ENCODE data around the gene KIAA0930. TPM values are rescaled to one million over a fixed set of nuclear protein-coding genes. Genes with fewer than 3 reads are reported as not detected.
"Not testable (repeated sequence)": the region's sequence is repeated elsewhere in the genome, so short reads cannot be mapped to it uniquely, and the experiment has no call there.

KIAA0930 gene
- total RNA-seq, 1 donor from 2014 or later = 21.6 TPM

DNA sequence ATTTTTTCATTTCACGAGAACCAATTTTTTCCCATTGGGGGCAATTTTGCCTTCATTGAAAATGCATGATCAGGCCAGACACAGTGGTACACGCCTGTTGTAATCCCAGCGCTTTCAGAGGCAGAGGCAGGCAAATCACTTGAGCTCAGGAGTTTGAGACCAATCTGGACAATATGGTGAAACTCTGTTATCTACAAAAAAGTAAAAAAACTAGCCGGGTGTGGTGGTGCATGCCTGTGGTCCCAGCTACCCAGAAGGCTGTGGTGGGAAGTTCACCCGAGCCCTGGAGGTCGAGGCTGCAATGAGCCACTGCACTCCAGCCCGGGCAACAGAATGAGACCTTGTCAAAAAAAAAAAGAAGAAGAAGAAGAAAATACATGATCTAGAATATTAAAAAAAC lies 24.8 kb upstream of the KIAA0930 start:
- intact Hi-C loops (cut with DNase I) = loop anchor here (10.0 kb wide), 1 partner anchor 291 kb away; no protein-coding TSS in a partner anchor
- DNase-seq (ENCODE audit: low spot score) = no peak

DNA sequence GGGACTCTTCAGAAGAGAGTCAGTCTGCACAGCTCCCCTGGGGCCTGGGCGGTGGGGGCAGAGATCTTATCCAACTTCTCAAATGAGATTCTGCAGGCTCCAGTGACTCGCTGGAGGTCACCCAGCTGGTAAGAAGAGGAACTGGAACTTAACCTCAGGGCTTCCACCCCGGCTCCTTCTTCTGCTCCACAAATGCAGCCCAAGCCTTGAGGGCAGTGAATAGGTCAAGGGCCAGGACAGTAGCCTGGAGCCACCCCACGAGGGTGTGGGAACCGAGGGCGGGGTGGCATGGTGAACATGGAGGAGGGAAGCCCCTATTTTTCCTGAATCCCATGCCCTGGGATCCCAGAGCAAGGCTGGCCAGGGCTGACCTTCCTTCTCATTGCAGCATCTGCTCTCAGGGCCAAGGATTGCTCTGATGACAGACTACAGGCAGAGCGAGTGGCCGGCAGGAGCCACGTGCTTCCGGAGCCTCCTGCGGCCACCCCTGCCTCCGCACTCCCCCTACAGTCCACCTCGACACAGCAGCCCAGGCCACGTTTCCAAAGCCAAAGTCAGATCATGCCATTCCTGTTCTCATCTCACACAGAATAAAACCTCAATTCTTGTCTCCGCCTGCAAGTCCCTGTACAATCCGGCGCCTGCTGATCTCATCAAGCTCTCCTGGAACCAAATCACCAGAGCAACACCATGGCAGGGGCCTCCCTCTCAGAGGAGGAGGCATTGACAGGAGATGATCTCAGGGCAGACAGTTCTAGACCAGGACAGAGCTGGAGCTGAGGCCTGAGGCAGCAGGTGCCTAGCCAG lies 23.0 kb upstream of the KIAA0930 start:
- intact Hi-C loops (cut with DNase I) = loop anchor here (2.0 to 10.0 kb wide), 2 partner anchors 161 to 289 kb away; no protein-coding TSS in a partner anchor
- no peak for DNase-seq (ENCODE audit: low spot score)

DNA sequence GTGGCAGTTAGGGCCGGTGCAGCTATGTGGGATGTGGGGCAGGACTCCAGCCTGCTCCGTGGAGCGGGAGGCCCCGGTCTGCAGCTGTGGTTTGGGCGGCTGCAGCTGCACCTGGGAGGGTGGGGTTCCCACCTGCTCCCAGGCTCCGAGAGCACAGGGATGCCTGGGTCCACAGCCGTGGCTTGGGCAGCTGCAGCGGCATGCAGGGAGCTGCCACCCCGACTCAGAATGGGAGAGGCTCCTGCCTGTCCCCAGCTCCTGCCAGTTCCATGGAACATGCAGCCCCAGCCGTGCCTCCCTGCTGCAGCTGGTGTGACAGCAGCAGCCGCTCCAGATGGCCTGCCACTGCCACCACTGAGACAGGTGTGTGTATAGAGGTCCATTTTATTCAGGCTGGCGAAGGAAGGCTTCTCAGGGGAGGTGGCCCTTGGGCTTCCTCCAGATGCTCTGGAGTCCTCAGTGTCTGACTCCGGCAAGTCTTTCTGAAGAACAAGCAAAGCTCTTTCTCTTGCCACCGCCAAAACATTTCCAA lies 22.3 kb upstream of the KIAA0930 start:
- intact Hi-C loops (cut with DNase I) = loop anchor here (2.0 to 10.0 kb wide), 2 partner anchors 160 to 288 kb away; no protein-coding TSS in a partner anchor
- DNase-seq (ENCODE audit: low spot score) = no peak

DNA sequence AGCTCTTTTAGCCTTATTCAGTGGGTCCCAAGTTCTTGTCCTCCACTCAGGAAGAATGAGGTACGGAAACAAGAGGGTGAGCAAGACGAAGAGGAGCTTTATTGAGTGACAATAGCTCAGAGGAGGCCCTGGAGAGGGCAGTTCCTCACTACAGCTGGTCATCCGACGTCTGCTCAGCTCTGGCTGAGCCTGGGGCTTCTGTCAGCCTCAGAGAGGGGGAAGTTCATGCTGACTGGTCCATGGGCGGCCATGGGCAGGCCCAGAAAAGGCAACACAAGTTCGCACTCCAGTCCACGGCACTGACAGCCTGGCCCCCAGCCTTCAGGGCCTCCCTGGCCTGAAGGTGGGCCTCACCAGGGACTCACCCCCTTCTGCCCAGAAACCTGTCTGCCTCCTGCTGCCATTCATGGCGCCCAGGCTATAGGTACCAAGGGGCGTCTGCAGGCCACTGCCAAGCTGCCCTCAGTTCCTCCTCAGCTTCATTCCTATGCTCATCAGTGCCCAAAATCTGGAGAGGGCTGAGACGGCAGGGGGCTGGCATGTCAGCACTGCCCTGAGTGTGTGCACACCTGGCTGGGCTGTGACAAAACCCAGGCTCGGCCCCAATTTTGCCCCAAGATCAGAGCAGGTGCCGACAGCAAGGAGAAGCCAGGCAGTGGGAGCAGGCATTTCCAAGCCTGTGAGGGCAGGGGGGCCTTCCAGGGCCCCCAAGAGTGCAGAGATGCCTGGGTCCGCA lies 21.7 kb upstream of the KIAA0930 start:
- no peak for DNase-seq (ENCODE audit: low spot score)
- intact Hi-C loops (cut with DNase I) = loop anchor here (2.0 to 10.0 kb wide), 2 partner anchors 160 to 288 kb away; no protein-coding TSS in a partner anchor

DNA sequence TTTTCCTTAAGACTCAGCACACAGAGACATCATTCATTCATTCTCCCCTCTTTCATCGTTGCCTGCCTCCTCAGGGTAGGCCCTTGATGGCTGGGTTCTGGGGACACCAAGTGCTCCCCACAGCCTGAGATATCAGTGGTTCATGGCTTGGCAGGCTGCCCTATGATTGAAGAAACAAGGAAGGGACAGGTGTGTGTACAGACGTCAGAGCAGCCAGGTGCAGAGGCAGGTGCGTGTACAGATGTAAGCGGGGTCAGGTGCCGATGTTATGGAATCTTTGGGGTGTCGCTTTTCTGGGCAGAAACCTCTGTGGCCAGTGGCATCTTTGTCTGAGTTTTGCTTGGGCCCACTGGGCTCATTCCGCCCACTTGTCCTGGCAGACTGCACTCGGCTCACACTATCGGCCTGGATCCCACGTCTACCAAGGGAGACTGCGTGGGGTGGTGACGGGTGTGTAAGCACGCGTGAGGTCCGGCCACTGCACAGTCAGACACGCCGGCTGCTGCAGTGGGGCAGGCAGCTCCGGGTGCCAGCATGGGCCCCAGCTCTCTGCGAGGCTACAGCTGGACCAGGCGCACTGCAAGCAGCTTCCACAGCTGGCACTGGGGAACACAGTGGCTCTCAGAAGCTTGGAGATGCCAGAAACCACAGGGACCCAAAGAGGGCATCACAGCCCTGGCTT lies 20.9 kb upstream of the KIAA0930 start:
- DNase-seq (ENCODE audit: low spot score) = no peak
- intact Hi-C loops (cut with DNase I) = loop anchor here (2.0 to 10.0 kb wide), 2 partner anchors 159 to 287 kb away; no protein-coding TSS in a partner anchor

DNA sequence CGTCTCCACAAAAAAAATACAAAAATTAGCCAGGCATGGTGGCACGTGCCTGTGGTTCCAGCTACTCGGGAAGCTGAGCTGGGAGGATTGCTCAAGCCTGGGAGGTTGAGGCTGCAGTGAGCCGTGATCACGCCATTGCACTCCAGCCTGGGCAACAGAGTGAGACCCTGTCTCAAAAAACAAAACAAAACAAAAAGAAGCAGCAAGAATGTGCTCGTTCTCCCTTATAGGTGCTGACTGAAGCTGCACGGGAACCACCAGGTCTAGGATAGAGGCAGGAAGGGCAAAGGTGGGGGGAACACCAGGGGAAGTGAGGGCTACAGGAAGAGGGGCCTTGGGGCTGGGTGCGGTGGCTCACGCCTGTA lies 19.7 kb upstream of the KIAA0930 start:
- intact Hi-C loops (cut with DNase I) = loop anchor here (10.0 kb wide), 1 partner anchor 286 kb away; no protein-coding TSS in a partner anchor
- not testable (repeated sequence) for DNase-seq (ENCODE audit: low spot score)

DNA sequence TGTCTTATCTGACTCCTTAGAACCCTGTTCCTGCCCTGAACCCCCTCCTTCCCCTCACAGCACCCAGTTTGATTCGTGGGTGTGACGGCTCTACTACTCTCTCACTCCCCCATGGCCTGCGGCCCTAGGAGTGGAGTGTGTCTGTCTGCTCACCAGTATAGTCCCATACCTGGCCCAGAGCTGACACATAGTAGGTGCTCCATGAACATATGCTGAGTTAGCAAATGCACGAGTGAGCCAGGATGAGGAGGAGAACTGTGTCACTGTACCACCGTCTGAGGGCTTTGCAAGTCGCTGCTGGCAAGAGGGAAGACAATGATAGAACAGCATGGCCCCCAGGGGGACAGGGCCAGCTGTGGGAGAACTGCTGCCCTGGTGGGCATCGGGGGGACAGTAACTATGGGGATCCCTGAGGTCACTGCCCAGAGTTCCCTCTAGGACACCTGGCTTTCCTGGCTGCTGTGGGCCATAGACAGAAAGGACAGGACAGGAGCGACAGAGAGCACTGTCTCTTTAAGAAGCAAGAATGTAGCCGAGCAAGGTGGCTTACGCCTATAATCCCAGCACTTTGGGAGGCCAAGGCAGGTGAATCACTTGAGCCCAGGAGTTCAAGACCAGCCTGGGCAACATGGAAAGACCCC lies 19.2 kb upstream of the KIAA0930 start:
- intact Hi-C loops (cut with DNase I) = loop anchor here (10.0 kb wide), 1 partner anchor 285 kb away; no protein-coding TSS in a partner anchor
- no peak for DNase-seq (ENCODE audit: low spot score)

DNA sequence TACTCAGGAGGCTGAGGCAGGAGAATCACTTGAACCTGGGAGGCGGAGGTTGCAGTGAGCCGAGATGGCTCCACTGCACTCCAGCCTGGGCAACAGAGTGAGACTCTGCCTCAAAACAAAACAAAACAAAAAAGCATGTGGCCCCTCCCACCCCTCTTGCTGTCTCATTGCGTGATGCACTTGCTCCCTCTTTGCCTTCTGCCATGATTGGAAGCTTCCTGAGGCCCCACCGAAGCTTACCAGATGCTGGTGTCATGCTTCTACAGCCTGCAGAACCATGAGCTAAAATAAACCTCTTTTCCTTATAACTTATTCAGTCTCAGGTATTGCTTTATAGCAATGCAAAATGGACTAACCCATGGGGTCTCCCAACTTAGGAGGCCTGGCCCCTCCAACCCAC lies 17.2 kb upstream of the KIAA0930 start:
- DNase-seq (ENCODE audit: low spot score); intact Hi-C loops (cut with DNase I): not testable (repeated sequence)

DNA sequence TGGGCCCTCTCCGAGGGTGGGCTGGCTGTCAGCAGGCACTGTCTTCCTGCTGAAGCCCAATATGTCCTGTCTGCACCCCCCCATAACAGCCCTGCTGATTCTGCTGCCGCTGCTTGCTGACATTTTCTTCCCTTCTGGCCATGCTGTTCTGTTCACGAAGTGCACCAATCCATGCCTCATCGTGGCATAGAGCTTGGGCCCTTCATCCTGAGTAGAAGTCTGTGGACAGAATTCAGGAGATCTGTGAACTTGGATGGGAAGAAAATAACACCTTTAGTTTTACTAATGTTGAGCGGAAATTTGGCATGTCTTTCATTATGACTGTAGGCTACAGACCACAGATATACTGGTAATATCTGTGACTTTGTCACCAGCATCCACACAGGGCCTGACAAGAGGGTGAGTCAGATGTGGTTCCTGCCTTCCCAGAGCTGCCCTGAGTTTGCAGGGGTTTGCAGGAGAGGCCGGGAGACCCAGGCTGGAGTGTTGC lies 14.1 kb upstream of the KIAA0930 start:
- DNase-seq (ENCODE audit: low spot score) = no peak
- intact Hi-C loops (cut with DNase I) = no loop called here

DNA sequence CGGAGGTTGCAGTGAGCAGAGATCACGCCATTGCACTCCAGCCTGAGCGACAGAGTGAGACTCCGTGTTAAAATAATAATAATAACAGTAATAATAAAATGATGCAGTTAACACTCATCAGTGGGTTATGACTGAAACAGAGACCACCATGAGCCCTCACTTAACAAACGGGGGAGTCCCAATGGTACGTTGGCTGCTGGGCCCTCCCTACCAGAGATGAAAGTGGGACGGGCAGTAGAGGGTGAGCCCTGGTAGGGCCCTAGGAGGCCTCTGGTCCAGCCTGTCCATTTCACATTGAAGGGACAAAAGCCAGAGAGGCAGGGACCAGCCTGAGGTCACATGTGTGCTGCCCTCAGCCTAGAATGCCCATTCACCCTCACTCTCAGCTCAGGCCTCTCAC lies 13.7 kb upstream of the KIAA0930 start:
- no peak for DNase-seq (ENCODE audit: low spot score)
- intact Hi-C loops (cut with DNase I) = no loop called here

DNA sequence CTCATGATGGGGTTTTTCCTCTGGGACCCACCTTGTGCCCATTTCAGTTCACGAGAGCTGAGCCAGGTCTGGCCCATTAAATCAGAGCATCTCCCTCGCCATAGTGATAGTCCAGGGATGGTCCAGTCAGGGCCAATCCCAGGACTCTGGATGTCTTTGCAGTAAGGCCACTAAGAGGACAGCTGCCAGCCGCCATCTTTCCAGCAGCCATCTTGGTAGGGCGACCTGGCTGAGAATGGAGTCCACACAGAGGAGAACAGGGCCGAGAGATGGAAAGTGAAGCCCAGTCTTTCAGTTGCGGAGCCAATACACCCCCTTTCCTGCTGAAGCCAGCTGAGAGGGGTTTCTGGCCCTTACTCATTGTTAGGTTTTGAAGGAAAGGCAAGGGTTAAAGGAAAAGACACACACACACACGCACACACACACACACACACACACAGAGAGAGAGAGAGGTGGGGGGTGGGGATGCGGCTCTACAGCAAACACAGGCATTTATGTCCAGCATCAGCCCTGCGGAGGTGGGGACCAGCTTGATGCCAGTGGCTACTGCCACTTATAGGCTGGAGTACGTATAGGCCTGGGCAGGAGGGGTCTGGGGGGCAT lies 12.4 kb upstream of the KIAA0930 start:
- no peak for DNase-seq (ENCODE audit: low spot score)
- intact Hi-C loops (cut with DNase I) = no loop called here

DNA sequence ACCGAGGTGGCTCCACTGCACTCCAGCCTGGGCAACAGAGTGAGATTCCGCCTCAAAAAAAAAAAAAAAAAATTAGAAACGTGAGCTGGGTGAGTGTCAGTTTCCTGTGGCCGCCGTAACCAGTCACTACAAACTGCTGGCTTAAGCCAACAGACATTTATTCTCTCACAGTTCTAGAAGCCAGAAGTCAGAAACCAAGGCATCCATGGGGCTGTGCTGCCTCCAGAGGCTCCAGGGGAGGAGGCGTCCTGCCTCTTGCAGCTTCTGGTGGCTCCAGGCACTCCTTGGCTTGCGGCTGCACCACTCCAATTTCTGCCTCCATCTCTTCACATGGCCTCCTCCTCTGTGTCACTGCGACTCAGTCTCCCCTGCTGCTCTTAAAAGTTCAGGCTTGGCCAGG lies 11.1 kb upstream of the KIAA0930 start:
- no peak for DNase-seq (ENCODE audit: low spot score)
- intact Hi-C loops (cut with DNase I) = no loop called here

DNA sequence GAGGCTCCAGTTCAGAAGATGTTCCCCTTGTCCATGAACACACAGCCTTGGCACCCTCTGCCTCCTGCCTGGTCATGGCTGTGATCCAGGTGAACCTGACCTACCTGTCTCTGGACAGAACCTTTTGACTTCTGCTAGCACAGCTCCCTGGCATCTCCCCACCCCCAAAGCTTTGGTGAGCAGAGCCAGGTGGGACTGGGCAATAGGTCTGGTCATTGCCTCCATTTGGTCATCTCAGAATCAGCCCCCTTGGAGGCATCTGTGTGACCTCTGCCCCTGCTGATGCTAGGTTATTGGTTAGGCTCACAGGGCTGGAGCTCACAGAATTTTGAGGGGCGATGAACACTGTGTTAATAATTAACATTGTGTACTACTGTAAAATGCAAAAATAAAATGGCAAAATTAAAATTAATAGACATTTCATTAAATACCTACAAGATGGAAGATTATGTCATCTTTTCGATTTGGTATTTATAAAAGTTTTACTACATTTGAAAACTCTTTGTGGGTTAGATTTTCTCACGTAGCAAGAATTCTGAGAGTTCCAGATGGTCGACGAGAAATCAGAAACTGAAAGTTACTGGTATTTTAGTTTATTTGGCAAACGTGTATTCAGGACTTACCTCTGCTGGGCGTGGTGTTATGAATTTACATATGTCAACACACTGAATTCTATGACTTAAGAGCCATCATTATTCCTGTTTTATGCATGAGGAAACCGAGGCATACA lies 8.3 kb upstream of the KIAA0930 start:
- intact Hi-C loops (cut with DNase I) = loop anchor here (10.0 kb wide), 1 partner anchor 84 kb away; the partner anchor contains the start of gene NUP50
- no peak for DNase-seq (ENCODE audit: low spot score)

DNA sequence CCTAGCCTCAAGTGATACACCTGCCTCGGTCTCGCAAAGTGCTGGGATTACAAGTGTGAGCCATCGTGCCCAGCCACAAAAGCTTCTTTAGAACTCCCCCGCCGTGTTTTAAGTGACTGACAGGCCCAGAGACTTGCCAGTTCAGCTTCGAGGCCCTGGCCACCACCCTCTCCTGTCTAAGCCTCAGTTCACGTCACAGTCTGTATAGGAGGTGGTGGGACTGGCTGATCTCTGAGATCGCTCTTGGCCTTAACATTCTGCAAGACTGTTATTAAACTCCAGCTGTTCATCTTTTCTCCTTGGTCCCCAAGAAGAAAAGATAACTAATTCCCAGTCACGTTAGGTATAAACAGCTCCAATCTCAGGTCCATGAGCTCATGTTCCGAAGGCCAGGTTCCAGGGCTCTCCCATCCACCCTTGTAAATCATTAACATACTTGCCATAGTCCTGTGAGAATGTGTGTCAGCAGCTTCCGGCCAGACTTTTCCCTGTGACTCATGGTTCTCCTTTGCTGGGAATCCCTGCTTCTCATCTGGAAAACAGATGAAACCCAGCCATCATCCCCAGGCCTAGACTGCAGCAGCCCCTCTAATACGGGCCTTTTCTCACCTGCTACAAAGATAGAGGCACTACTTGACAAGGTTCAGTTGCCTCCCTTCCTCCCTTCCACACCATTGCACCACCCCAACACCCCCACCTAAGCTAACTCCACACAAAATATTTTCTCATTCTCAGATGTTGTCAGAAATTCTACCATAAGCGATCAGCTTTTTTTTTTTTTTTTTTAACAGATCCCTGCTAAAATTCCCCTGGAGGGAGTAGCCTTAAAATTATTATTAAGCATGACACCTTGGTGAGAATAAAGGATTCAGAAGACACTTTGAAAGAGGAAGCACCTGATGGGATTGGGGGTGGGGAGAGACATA lies 5.6 kb upstream of the KIAA0930 start:
- DNase-seq (ENCODE audit: low spot score) = no peak
- intact Hi-C loops (cut with DNase I) = loop anchor here (10.0 kb wide), 1 partner anchor 82 kb away; the partner anchor contains the start of gene NUP50

DNA sequence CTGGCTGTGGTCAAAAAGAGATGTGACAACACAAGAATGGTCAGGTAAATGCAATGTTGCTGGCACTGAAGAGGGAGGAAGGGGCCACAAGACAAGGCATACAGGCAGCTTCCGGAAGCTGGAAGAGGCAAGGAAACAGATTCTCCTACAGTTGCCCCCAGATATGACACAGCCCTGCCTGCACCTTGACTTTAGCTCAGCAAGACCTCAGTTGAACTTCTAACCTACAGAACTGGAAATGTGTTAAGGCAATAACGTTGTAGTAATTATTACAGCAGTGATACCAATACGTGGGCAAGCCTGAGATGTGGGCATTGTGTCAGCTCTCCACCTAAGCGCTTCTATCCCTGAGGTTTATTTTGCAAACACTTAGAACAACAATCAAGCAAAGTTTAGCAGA lies 4.2 kb upstream of the KIAA0930 start:
- DNase-seq (ENCODE audit: low spot score) = no peak
- intact Hi-C loops (cut with DNase I) = loop anchor here (10.0 kb wide), 1 partner anchor 80 kb away; the partner anchor contains the start of gene NUP50

DNA sequence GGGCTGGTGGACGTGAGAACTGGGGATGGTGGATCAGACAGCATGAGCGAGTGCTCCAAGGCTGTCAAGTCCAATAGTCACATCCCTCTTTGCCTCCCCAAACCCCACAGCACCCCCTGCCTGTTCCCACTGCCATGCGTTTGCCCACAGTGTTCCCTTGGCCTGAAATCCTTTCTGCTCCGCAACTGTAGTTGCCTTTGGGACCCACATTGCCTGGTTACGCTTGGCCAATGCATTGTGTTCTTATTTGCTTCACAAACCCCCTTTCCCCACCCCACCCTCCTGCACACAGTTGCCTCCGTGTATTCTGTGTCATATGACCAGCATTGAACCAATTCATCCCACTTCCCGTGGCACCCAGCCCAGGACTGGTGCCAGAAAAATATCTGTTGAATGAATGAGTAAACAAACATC lies 2.1 kb upstream of the KIAA0930 start:
- DNase-seq (ENCODE audit: low spot score) = no peak
- intact Hi-C loops (cut with DNase I) = loop anchor here (10.0 kb wide), 1 partner anchor 78 kb away; the partner anchor contains the start of gene NUP50
